ENCODE measurements around the gene RORC.

- TF ChIP-seq, protein P1, sequence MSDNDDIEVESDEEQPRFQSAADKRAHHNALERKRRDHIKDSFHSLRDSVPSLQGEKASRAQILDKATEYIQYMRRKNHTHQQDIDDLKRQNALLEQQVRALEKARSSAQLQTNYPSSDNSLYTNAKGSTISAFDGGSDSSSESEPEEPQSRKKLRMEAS (IDR thresholded peaks at IDR 0.05; ENCODE audit: low read depth, low read length): no peak
- no peak for TF ChIP-seq CTCF (IDR thresholded peaks at IDR 0.05; ENCODE audit: low read depth, low read length)
- TF ChIP-seq POLR2A (IDR thresholded peaks at IDR 0.05; ENCODE audit: extremely low read depth, insufficient read length): no peak
Observed at GRCh38 chr1:151849126-151849525, 17.5 kb upstream of the RORC start.
